Nucleus accumbens (tissue), 56 donors: Measurements from ENCODE around the gene SNRK.

Experiments used
- DNase-seq, 56 donors: peaks; one replicate each; lab custom pipeline; 2025; lab: John Stamatoyannopoulos, UW

Gene SNRK

DNA sequence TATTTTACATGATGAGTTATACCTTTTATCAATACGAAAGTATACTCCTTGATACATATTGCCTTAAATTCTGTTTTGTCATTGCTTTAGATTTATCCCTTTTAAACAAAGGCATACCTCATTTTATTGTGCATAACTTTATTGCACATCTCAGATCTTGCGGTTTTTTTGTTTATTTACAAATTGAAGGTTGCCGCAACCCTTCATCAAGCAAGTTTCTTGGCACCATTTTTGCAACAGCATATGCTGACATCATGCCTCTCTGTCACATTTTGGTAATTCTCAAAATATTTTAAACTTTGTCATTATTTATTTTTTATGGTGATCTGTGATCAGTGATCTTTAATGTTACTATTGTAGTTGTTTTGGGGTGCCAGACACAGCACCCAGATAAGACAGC lies 20.9 kb downstream of the SNRK start:
- DNase-seq = no peak

DNA sequence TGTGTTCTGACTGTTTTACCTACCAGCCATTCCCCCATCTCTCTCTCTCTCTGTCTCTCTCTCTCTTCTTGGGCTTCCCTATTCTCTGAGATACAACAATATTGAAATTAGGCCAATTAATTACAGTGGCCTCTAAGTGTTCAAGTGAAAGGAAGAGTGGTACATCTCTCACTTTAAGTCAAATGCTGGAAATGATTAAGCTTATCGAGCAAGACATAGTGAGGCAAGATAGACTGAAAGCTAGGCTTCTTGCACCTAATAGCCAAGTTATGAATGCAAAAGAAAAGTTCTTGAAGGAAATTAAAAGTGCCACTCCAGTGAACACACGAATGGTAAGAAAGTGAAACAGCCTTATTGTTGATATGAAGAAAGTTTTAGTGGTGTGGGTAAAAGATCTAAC lies 21.3 kb downstream of the SNRK start:
- no peak for DNase-seq

DNA sequence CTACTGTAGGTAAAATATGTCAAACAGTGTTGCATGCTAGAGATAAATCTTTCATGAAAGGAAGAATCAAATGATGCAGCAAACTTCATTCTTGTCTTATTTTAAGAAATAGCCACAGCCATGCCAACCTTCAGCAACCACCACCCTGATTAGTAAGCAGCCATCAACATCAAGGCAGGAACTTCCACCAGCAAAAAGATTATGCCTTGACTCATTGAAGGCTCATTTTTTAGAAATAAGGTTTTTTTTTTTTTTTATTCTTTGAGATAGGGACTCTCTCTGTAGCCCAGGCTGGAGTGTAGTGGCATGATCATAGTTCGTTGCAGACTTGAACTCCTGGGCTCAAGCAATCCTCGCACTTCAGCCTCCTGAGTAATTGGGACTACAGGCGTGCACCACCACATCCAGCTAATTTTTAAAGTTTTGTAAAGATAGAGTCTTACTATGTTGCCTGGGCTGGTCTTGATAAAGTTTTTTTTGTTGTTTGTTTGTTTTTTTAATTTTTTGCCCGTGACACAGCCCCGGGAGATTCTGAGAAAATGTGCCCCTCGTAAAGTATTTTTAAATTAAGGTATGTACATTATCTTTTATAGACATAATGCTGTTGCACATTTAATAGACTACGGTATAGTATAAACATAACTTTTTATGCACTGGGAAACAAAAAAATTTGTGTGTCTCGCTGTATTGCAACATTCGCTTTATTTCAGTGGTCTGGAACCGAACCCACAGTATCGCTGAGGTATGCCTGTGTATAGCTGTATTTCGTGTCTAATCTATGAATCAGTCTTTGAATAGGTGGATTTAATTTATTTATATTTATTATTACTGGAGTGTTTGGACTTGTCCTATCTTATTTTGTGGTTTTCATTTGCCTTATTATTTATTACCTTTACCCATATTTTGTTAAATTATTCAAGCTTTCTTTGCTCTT lies 23.3 kb downstream of the SNRK start:
- no peak for DNase-seq

DNA sequence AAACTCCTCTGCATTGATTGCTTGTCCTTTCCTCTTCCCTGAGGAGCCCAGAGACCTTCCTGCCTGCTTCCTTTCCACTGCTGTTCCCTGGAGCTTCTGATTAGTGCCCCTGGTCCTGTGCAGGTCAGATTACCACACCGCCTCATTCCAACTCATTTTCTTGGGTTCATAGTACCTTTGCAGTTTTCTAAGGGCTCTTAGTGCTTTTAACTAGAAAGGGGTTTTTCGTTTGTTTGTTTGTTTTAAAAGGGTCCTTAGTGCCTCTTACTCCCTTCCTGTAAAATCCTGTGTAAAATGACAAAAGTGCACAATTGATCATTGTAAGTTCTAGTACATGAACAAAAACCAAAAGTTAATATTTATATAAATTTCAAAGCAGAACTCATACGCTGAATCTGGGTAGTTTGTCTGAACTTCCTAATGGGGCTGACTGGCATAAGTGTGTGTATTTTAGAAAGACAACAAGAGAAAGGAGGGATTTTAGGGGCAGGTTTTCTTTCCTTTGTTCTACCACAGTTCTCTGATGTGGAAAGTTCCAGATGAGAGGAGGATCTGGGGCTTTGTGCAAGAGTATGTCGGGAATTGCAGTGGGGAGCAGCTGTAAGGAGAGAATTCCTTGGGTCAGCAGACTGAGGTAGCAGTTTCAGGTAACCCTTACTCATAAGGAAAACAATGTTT lies 30.6 kb downstream of the SNRK start:
- DNase-seq = no peak

DNA sequence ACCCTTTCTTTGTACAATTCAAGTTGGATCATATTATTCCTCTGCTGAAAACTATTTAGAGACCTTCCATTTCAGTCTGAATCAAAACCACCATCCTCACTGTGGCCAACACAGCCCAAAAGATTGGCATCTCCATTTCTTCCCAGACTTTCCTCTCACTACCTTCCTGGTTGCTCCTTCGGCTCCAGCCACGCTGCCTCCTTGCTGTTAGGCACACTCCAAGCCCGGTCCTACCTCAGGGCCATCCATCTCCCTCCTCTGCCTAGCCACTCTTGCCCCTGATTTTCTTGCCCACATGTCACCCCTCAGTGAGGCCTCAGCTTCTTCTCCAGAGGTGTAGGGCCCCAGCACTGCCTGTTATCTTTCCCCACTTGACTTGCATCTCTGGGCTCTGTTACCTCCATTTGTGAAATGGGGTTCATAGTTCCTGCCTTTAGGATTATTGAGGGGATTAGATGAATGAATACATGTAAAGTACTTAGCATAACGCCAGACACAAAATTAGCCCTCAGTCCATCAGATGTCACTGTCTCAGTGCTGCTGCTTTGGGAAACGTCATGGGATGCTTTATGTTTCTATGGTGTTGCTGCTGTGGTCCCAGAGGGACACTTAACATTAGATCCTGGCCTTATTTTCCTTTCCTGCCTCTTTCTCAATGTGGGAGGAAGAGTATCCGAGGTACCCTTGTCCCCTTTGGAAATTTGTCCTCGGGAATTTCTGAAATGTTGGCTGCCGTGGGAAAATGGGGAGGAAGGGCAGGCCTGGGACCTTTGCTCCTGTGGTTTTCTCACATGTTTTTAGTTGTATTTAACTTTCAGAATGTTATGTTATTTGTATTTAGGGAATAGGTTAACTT lies 31.3 kb downstream of the SNRK start:
- DNase-seq = no peak

DNA sequence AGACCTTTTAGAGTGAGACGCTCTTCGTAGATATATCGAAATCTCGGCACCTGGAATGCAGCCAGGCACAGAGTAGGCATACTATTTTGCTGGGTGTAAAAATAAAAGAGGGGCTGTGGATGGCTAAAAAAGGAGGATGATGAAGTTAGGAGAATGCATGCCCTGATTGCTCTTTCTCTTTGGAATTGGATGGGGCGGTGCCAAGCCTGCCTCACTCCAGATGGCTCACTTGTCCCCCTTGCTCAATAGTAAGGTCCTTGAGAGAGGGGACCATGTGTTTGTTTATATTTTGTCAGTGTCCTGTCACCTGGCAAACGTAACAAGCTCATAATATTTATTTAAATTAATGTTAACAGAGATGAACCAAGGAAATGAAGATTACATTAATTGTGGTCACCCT lies 33.0 kb downstream of the SNRK start:
- DNase-seq = no peak

DNA sequence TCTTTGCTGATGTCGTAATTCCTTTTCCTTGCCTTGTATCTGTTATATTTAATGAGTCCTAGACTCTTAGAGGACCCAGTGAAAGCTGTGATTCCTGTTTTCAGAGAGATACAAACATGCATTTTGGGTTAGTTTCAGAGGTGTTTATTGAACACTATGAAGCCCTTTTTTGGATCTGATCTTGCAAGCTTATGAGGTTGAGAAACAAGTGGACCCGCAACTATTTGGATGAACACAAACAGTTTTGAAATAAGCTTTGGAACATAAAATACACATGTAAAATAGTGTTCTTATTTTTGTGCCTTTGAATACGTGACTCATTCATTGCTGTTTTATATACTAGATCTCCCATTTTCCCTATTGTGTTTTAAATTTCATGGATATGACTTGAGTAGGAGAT lies 33.5 kb downstream of the SNRK start:
- no peak for DNase-seq

DNA sequence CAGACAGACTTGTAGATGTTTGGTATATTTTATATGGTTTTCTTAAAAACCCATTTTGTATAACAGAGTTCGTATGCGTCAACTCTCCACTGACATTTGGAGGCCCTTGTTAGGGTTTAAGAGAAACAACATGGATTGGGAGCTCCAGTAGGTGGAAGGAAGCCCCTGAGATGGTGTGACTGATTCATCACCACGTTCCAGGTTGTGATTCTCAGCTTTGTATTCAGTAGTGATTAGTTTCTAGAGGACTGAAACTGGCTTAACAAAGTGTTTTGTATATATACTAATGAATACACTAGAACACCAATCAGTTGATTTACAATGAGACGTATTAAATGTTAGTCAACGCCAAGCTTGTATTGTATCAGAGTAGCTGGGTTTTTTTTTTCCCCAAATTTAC lies 33.9 kb downstream of the SNRK start:
- no peak for DNase-seq

DNA sequence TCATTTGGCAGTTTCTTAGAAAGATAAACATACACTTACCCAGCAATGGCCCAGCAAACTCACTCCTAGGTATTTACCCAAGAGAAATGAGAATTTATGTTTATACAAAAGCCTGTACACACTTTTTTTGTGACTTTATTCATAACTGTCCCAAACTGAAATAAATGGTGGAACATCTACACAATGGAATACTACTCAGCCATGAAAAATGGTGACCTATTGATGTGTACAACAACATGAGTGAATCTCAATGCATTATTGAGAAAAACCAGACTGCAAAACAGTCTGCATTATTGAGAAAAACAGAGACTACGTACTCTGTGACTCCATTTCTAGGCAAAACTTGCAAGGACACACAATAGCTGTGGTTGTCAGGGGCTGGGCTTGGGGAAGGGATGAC lies 37.2 kb downstream of the SNRK start:
- no peak for DNase-seq

DNA sequence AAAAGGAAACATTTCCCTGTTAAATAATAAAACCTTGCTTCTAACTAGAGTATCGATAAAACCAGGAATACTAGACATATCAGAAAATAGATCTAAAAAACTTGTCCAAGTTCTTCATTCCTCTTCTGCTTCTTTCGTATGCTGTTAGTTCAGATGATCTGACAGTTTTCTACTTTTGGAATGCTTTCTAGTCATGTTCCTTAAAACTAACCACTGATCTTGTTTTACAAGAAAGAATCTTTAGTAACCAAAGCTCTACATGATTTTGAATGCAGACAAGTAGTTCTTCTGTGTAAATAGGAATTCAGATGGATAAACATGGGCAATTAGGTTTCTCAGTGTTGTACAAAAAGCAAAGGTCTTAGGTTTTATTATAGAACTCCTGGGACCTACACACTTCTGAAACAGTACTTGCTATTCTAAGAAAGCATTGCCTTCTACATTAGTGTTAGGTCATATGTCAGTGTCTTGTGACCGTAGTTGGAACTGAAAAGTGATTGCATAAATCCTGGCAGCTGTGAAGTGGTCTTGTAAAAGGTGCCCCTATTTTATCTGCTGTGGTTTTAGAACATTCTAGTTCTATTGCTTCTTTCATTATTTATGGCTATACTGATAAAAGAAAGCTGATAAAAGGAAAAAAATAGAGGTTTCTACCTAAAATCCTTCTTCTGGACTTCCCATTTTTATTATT lies 40.7 kb downstream of the SNRK start:
- no peak for DNase-seq

DNA sequence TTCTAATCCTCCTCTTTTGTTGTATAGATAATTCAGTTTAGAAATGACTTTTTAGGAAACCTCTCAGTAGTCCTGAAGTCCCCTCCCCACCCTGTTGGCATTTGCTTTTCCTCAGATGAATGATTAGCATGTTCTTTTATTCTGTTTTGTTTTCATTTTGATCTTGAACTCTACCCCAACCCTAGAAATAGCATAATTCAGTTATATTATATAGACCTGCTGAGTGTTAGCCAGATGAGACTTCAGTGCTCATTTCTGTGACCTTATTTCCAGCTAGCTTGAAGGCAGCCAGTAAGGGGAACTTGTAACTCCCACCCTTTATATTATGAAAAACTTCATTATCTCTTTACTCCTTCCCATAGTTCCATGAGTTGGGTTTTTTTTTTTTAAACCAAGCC lies 41.2 kb downstream of the SNRK start:
- DNase-seq = no peak

DNA sequence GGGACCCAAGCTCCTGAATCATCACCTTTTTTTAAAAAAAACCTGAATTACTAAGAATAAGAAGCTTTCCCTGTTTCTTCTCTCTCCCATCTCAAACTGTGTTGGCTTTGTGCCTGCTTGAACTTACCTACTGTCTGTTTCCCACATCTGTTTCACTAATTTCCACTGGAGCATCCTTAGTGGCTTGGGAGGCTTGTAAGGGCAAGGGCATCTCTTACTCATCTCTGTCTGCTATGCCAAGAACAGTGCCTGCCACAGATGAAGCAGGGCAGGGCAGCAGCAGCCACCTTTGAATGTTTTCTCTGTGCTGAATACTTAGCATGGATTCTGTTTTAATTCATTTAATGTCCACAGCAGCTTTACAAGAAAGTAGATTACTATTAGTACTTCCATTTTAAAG lies 42.3 kb downstream of the SNRK start:
- DNase-seq = no peak

DNA sequence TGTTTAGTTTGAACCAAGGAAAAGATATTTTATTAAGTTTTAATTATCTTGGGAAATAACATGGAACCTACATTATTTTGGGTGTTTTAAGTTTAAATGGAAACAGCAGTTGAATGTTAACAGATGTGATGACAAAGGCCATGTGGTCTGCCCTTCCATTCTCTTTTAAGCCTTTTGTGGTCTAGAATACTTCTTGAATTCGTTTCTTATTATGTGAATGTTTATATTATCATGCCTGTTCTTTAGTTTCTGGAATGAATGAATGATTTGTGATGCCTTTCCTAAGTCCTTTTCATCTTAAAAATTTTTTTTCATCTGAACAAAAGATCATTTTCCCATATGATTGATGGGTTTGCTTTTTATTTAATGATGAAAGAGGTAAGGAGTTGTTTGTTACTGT lies 44.6 kb downstream of the SNRK start:
- no peak for DNase-seq

DNA sequence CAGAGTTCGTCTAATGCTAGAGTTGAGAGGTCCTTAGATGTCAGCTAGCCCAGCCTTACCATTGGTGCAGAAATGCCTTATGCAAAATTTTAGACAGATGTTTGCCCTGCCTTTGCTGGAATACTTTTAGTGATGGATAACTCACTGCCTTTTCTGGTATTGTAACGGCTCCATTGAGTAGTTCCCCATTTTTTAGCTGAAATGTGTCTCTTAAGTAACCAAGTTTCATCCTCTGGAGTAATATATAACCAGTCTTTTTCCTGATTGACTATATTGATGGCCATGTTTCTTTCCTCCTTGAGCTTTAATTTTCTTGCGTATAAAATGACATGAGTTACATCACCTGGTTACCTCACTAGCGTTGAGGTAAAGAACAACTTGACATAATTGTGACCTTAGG lies 45.0 kb downstream of the SNRK start:
- DNase-seq = no peak

DNA sequence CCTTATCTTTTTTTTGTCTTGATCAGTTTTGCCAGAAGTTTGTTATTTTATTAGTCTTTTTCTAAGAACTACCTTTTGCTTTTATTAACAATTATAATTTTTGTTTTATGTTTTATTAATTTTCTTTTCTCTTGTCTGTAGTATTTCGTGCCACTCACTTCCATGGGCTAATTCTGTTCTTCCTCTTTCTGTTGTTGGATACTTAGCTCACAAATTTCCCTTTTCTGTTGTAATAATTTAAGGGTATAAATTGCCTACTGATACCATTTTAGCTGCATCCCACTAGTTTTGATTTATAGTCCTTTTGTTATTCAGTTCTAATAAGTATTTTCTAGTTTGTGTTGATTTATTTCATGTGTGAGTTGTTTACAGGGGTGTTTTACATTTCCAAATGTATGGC lies 48.6 kb downstream of the SNRK start:
- no peak for DNase-seq

DNA sequence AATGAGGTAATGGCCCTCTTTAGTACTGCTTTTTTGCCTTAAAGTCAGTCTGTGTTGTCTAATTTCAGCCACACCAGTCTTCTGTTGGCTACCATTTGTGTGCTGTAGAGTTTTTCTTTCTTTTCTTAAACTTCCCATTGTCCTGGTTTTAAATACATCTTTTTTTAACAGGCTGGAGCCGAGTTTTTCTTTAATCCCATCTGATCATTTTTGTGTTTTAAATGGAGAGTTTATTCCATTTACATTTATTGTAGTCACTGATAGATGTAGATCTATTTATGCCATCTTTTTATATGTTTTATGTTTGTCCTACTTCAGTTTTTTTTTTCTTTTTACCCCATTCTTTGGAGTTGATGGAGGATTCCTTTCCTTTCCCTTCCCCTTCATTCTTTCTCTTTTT lies 49.5 kb downstream of the SNRK start:
- DNase-seq = no peak

DNA sequence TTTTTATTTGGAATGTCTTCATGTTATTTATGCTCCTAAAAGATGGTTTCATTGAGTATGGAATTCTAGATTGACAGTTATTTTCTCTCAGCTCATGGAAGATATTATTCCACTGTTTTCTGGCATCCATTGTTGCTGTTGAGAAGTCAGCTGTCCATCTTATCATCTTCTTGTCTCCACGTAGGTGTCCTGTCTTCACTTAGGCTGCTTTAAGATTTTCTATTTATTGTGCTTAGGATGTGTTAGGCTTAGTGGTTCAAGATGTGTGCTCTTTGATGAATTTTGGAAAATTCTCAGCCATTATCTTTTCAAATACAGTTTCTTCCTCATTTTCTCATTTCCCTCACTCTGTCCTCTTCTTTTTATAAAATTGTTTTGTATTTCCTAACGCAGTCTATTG lies 52.0 kb downstream of the SNRK start:
- DNase-seq = no peak

DNA sequence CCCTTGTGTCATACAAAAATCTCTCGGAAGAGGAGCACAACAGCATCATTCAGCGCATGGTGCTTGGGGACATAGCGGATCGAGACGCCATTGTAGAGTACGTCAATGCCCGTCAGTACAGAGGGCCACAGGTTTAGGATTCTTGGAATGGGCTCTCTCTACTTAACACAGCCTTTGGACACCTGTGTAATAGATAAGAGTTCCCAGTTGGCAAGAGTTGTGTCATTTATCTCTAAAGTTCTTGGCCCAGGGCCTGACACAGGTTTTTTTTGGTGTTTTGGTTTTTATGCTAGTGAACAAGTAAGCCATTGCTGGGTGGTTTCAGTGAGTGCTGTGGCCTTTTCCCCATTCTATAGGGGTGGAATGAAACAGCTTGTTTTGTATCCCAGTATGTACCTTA lies 54.1 kb downstream of the SNRK start:
- DNase-seq = no peak

DNA sequence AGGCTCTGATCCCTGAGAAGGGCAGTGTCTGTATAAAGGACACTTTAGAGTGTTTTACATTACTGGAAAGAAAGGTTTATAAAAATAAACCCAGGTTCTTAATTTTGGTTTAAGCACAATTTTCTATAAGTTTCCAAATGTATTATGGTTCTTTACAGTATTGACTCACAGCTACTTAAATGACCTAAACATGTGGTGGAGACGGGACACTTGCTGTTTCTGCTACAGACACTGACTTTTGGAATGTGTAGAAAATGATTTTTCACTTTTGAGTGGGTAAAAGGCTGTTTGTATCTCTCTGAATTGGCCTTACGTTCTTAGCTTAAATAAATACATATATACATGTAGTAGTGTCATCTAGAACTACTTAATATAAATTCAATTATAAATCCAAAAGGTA lies 55.4 kb downstream of the SNRK start:
- no peak for DNase-seq

DNA sequence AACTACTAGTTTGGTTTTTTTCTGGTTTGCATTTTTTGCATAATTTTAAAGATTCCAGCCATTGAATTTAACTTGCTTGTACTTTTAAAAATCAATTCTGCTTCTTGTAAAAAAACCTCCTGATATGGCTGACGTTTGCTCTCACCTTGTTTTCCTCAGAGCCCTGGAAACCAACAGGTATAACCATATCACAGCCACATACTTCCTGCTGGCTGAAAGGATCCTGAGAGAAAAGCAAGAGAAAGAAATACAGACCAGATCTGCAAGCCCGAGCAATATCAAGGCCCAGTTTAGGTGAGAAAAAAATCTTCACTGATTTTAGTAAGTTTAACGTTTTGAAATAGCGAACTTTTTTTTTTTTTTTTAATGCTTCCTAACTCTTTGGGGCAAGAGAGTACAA lies 56.8 kb downstream of the SNRK start:
- DNase-seq = no peak

DNA sequence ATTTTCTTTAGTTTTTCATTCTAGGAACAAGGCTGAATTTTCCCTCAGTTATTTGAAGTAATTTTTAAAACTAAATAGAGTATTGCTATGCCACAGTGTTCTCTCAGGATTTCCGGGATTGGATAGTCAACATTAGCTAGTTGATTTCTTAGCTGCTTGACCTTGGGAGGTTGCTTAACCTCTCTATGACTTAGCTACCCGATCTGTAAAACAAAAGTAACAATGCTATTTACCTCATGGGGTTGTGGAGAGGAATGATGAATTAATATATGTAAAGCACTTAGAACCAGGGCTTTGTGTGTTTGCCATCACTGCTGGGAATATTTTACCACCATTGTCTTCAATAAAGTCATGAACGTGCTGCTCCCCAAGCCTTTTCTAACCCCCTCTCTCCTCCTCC lies 57.5 kb downstream of the SNRK start:
- no peak for DNase-seq
